B cell (primary cell): ENCODE measurements around the gene SKP2. TPM values are rescaled to one million over a fixed set of nuclear protein-coding genes. Genes with fewer than 3 reads are reported as not detected.

Experiments
- ATAC-seq: fragments of 200-7000 bp; cut with Tn5 transposase; one replicate; pipeline ENCODE4 v1.10.0; 2021; ENCODE audit warnings: low read depth, mild to moderate bottlenecking, moderate number of reproducible peaks, moderate library complexity
- CTCF ChIA-PET: fragments of 350-600 bp; sonication (Branson Sonifier 250); formaldehyde crosslinking; loops from one replicate; lab custom pipeline; 2021; ENCODE audit warnings: antibody characterized with exemption, inconsistent platforms; lab: Charles Lee
- POLR2A ChIA-PET: fragments of 350-600 bp; sonication (Branson Sonifier 250); formaldehyde crosslinking; loops from one replicate; lab custom pipeline; 2021; ENCODE audit warnings: antibody characterized with exemption; lab: Charles Lee
- DNase-seq: peaks from one replicate; pipeline ENCODE4 v3.0.0; 2013
- H2AFZ ChIP-seq: 2 replicates; pipeline ENCODE4 v1.6.1; 2012; ENCODE audit warnings: mild to moderate bottlenecking, low read depth, low read length; ENCODE audit not compliant: insufficient read depth, poor library complexity, severe bottlenecking
- H3K27ac ChIP-seq, 2 donors: 1 replicate in 1 of 2; 2 replicates in 1 of 2; pipeline ENCODE4 v1.5.1; 2012 to 2013; ENCODE audit warnings: low read length in 2 of 2, mild to moderate bottlenecking in 2 of 2, moderate library complexity in 1 of 2
- H3K27me3 ChIP-seq, 4 experiments: fragments of 200-600 bp in 1 of 4; sonication (generic) in 1 of 4; replicated peaks in 1 of 4; 1 replicate in 2 of 4; 2 replicates in 2 of 4; pipeline versions ENCODE4 v1.6.1 to v1.7.0; 2013 to 2016; ENCODE audit warnings: low read length in 3 of 4, mild to moderate bottlenecking in 2 of 4, mixed read lengths in 1 of 4, moderate library complexity in 1 of 4; ENCODE audit not compliant: insufficient read depth in 4 of 4, control insufficient read depth in 3 of 4; ENCODE audit errors: control extremely low read depth in 1 of 4
- H3K36me3 ChIP-seq, 2 experiments: replicated peaks in 1 of 2; 1 replicate in 1 of 2; 2 replicates in 1 of 2; pipeline versions ENCODE4 v1.6.1 to v1.7.1; 2013; ENCODE audit warnings: low read length in 1 of 2; ENCODE audit not compliant: insufficient read depth in 2 of 2, control insufficient read depth in 1 of 2; ENCODE audit errors: control extremely low read depth in 1 of 2, extremely low read depth in 1 of 2
- H3K4me1 ChIP-seq, 2 donors: fragments of 200-600 bp in 1 of 2; sonication (generic) in 1 of 2; 1 replicate in 1 of 2; 2 replicates in 1 of 2; pipeline versions ENCODE4 v1.5.1 to v1.6.1; 2013 to 2017; ENCODE audit warnings: low read length in 2 of 2; ENCODE audit not compliant: control insufficient read depth in 2 of 2, insufficient read depth in 2 of 2
- H3K4me2 ChIP-seq: replicated peaks from 2 replicates; pipeline ENCODE3; 2012; ENCODE audit warnings: mild to moderate bottlenecking, low read depth, low read length; ENCODE audit not compliant: poor library complexity, severe bottlenecking
- H3K4me3 ChIP-seq, 5 experiments: fragments of 200-600 bp in 1 of 5; sonication (generic) in 1 of 5; 1 replicate in 3 of 5; 2 replicates in 2 of 5; pipeline versions ENCODE4 v1.5.1 to v1.7.0; 2011 to 2016; ENCODE audit warnings: low read length in 4 of 5, mild to moderate bottlenecking in 4 of 5, low read depth in 2 of 5, control low read depth in 1 of 5, moderate library complexity in 1 of 5; ENCODE audit not compliant: insufficient read depth in 1 of 5; ENCODE audit errors: control extremely low read depth in 1 of 5, extremely low read depth in 1 of 5
- H3K79me2 ChIP-seq: fragments of 200-600 bp; sonication (generic); one replicate; pipeline ENCODE4 v1.6.0; 2016; ENCODE audit warnings: low read length; ENCODE audit not compliant: control insufficient read depth, insufficient read depth
- H3K9ac ChIP-seq: fragments of 200-600 bp; sonication (generic); 2 replicates; pipeline ENCODE4 v1.6.1; 2017; ENCODE audit warnings: mild to moderate bottlenecking, low read length, moderate library complexity
- H3K9me3 ChIP-seq, 3 donors: one replicate each; pipeline versions ENCODE4 v1.6.1 to v1.7.1; 2013; ENCODE audit warnings: low read length in 2 of 3; ENCODE audit not compliant: control insufficient read depth in 2 of 3, insufficient read depth in 1 of 3; ENCODE audit errors: control extremely low read depth in 1 of 3
- H4K20me1 ChIP-seq: 2 replicates; pipeline ENCODE4 v1.6.0; 2012; ENCODE audit warnings: mild to moderate bottlenecking, low read length; ENCODE audit not compliant: insufficient read depth, control insufficient read depth, poor library complexity, severe bottlenecking
- H3K27ac Mint-ChIP-seq: one replicate; pipeline ENCODE4 v1.8.0; 2021; ENCODE audit warnings: mixed read lengths
- H3K27me3 Mint-ChIP-seq: one replicate; pipeline ENCODE4 v1.8.0; 2021; ENCODE audit warnings: mixed read lengths
- H3K4me1 Mint-ChIP-seq: one replicate; pipeline ENCODE4 v1.8.0; 2021; ENCODE audit warnings: mixed read lengths
- H3K4me3 Mint-ChIP-seq: one replicate; pipeline ENCODE4 v1.8.0; 2021; ENCODE audit warnings: mixed read lengths
- H3K9me3 Mint-ChIP-seq: one replicate; pipeline ENCODE4 v1.8.0; 2022; ENCODE audit warnings: mixed read lengths; ENCODE audit not compliant: insufficient read depth
- EZH2 ChIP-seq: IDR thresholded peaks from 2 replicates; pipeline ENCODE4 v1.6.1; 2012; ENCODE audit warnings: borderline replicate concordance, low read depth, mild to moderate bottlenecking, moderate library complexity, low read length; ENCODE audit not compliant: insufficient read depth, poor library complexity, severe bottlenecking
- WGBS: methylation state at CpG from one replicate; pipeline ENCODE4 v1.1.5; 2013; ENCODE audit warnings: missing lambda C conversion rate; ENCODE audit not compliant: insufficient coverage; 5-methylcytosine and 5-hydroxymethylcytosine counted together
- intact Hi-C: fragments of 100-400 bp; cut with micrococcal nuclease; formaldehyde crosslinking; loops from one replicate; pipeline ENCODE4 v1.10.0; 2022
- polyA plus RNA-seq: library from polyadenylated mRNA; depleted of rRNA; stranded (reverse); fragments of >200 nt; gene quantifications from 2 replicates; pipeline ENCODE4 v1.2.3, GENCODE V29; 2012
- total RNA-seq, 2 donors: library from RNA; stranded (reverse); fragments of 120-200 nt in 1 of 2; gene quantifications; 1 replicate in 1 of 2; 2 replicates in 1 of 2; pipeline versions ENCODE4 v1.2.3 to v1.2.4, GENCODE V29; 2013 to 2022
- TF ChIP-seq, protein P1 (sequence below): fragments of 200-600 bp; IDR thresholded peaks from one replicate; pipeline ENCODE4 v1.8.0; 2022; ENCODE audit warnings: antibody characterized with exemption, mild to moderate bottlenecking

The SKP2 gene
- total and polyA plus RNA-seq, 2 donors (not counting 1 experiment from before 2014, with no cell fraction given), result 26.7 to 27.1 TPM

GRCh38 chr5:36172599-36172998 is 20.7 kb downstream of the SKP2 start:
- no peaks in the 10 kb centered on the region for H3K27me3 ChIP-seq
- no peak overlapping the region for H3K4me3 ChIP-seq
- H4K20me1 ChIP-seq, result no peaks in the 10 kb centered on the region
- peaks cover 2% of the 10 kb centered on the region for H3K4me1 Mint-ChIP-seq
- no peaks in the 10 kb centered on the region for H3K4me1 ChIP-seq
- CTCF ChIA-PET, result no interaction called here
- H2AFZ ChIP-seq, result no peak overlapping the region
- no peaks in the 10 kb centered on the region for H3K9me3 Mint-ChIP-seq
- no peaks in the 10 kb centered on the region for H3K9me3 ChIP-seq
- no peak overlapping the region for H3K4me3 Mint-ChIP-seq
- no peak for TF ChIP-seq EZH2
- TF ChIP-seq, protein P1, sequence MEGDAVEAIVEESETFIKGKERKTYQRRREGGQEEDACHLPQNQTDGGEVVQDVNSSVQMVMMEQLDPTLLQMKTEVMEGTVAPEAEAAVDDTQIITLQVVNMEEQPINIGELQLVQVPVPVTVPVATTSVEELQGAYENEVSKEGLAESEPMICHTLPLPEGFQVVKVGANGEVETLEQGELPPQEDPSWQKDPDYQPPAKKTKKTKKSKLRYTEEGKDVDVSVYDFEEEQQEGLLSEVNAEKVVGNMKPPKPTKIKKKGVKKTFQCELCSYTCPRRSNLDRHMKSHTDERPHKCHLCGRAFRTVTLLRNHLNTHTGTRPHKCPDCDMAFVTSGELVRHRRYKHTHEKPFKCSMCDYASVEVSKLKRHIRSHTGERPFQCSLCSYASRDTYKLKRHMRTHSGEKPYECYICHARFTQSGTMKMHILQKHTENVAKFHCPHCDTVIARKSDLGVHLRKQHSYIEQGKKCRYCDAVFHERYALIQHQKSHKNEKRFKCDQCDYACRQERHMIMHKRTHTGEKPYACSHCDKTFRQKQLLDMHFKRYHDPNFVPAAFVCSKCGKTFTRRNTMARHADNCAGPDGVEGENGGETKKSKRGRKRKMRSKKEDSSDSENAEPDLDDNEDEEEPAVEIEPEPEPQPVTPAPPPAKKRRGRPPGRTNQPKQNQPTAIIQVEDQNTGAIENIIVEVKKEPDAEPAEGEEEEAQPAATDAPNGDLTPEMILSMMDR, result no peak
- no peak overlapping the region for H3K9ac ChIP-seq
- POLR2A ChIA-PET, result no interaction called here
- no peak overlapping the region for H3K27ac ChIP-seq
- peaks cover 9 to 54% of the 10 kb centered on the region in 2 experiments for H3K36me3 ChIP-seq
- H3K27ac Mint-ChIP-seq, result no peak overlapping the region
- H3K79me2 ChIP-seq, result peaks cover 5% of the 10 kb centered on the region
- no peaks in the 10 kb centered on the region for H3K27me3 Mint-ChIP-seq
- ATAC-seq, result no peak
- no peak for DNase-seq
- WGBS, result 100% methylated on average over 1 of the region's 1 CpG
- H3K4me2 ChIP-seq, result no peak overlapping the region
- intact Hi-C loops, result no loop called here

- H3K4me1 ChIP-seq, result no peaks in the 10 kb centered on the region
- Mint-ChIP-seq H3K9me3 (no peaks in the 10 kb centered on the region), H3K27me3 (no peaks in the 10 kb centered on the region), H3K27ac (no peak overlapping the region), H3K4me3 (no peak overlapping the region), H3K4me1 (peaks cover 2% of the 10 kb centered on the region)
- ATAC-seq, result no peak
- DNase-seq, result no peak
- TF ChIP-seq, protein P1, result no peak
- no peak for TF ChIP-seq EZH2
- H3K27ac ChIP-seq, result no peak overlapping the region
- no CpG with 5 or more reads among the region's 2 CpGs for WGBS
- no peak overlapping the region for H3K9ac ChIP-seq
- no peak overlapping the region for H3K4me2 ChIP-seq
- H3K79me2 ChIP-seq, result no peaks in the 10 kb centered on the region
- H2AFZ ChIP-seq, result no peak overlapping the region
- no peak overlapping the region for H3K4me3 ChIP-seq
- POLR2A ChIA-PET, result no interaction called here
- peaks cover 9 to 54% of the 10 kb centered on the region in 2 experiments for H3K36me3 ChIP-seq
- no peaks in the 10 kb centered on the region for H4K20me1 ChIP-seq
- H3K27me3 ChIP-seq, result no peaks in the 10 kb centered on the region
- H3K9me3 ChIP-seq, result no peaks in the 10 kb centered on the region
- intact Hi-C loops, result no loop called here
- CTCF ChIA-PET, result no interaction called here
Measured at GRCh38 chr5:36173426-36173825, 21.5 kb downstream of the SKP2 start.
